Smooth muscle cell (in vitro differentiated cells): ENCODE results near the gene WWOX. TPM values are rescaled to one million over a fixed set of nuclear protein-coding genes. Genes with fewer than 3 reads are reported as not detected.

Source experiments
- DNase-seq: peaks from one replicate; lab custom pipeline; 2025; ENCODE audit not compliant: unreplicated experiment; lab: John Stamatoyannopoulos, UW
- H2AFZ ChIP-seq: fragments of 200-600 bp; sonication (generic); 2 replicates; pipeline ENCODE4 v1.6.0; 2016; ENCODE audit warnings: antibody characterized with exemption, low read depth, mild to moderate bottlenecking
- H3F3A ChIP-seq: fragments of 200-600 bp; sonication (generic); 2 replicates; pipeline ENCODE4 v1.6.0; 2017; ENCODE audit warnings: antibody characterized with exemption, low read depth
- H3K27ac ChIP-seq: fragments of 200-600 bp; sonication (generic); 2 replicates; pipeline ENCODE4 v1.5.1; 2016; ENCODE audit warnings: low read depth, mild to moderate bottlenecking
- H3K27me3 ChIP-seq: fragments of 200-600 bp; sonication (generic); 2 replicates; pipeline ENCODE4 v1.6.1; 2016; ENCODE audit warnings: low read depth, mild to moderate bottlenecking
- H3K36me3 ChIP-seq: fragments of 200-600 bp; sonication (generic); 2 replicates; pipeline ENCODE4 v1.5.1; 2016; ENCODE audit warnings: low read depth
- H3K4me1 ChIP-seq: fragments of 200-600 bp; sonication (generic); 2 replicates; pipeline ENCODE4 v1.5.1; 2016; ENCODE audit warnings: low read depth
- H3K4me2 ChIP-seq: fragments of 200-600 bp; sonication (generic); 2 replicates; pipeline ENCODE4 v1.6.0; 2016; ENCODE audit warnings: mild to moderate bottlenecking
- H3K4me3 ChIP-seq: fragments of 200-600 bp; sonication (generic); 2 replicates; pipeline ENCODE4 v1.5.1; 2016; ENCODE audit warnings: mild to moderate bottlenecking
- H3K79me2 ChIP-seq: fragments of 200-600 bp; sonication (generic); 2 replicates; pipeline ENCODE4 v1.6.0; 2016; ENCODE audit warnings: low read depth, mild to moderate bottlenecking
- H3K9ac ChIP-seq: fragments of 200-600 bp; sonication (generic); 2 replicates; pipeline ENCODE4 v1.6.0; 2016; ENCODE audit warnings: low read depth
- H3K9me3 ChIP-seq: fragments of 200-600 bp; sonication (generic); replicated peaks from 2 replicates; pipeline ENCODE4 v1.5.1; 2016; ENCODE audit warnings: low read depth
- H4K20me1 ChIP-seq: fragments of 200-600 bp; sonication (generic); 2 replicates; pipeline ENCODE4 v1.6.0; 2016; ENCODE audit warnings: low read depth
- WGBS: methylation state at CpG from one replicate; pipeline ENCODE4 v1.1.7; 2016; ENCODE audit warnings: low lambda C conversion rate; 5-methylcytosine and 5-hydroxymethylcytosine counted together
- polyA plus RNA-seq: library from polyadenylated mRNA; unstranded; fragments of >200 nt; fragmentation: Nextera tagmentation; extraction: Ambion mirVana; gene quantifications from 2 replicates; pipeline ENCODE4 v1.2.1, GENCODE V29; 2016
- total RNA-seq: library from RNA; depleted of rRNA; stranded (reverse); fragments of >200 nt; gene quantifications from 2 replicates; pipeline ENCODE4 v1.2.3, GENCODE V29; 2014
- TF ChIP-seq, protein P1 (sequence below): fragments of 200-600 bp; sonication (generic); IDR thresholded peaks from 2 replicates; pipeline ENCODE4 v1.5.1; 2017; ENCODE audit warnings: borderline replicate concordance, mild to moderate bottlenecking, antibody characterized with exemption; ENCODE audit not compliant: insufficient read depth, poor library complexity, severe bottlenecking

The WWOX gene
- total and polyA plus RNA-seq, 2 experiments from 2014 or later: 7.5 to 14.0 TPM

DNA sequence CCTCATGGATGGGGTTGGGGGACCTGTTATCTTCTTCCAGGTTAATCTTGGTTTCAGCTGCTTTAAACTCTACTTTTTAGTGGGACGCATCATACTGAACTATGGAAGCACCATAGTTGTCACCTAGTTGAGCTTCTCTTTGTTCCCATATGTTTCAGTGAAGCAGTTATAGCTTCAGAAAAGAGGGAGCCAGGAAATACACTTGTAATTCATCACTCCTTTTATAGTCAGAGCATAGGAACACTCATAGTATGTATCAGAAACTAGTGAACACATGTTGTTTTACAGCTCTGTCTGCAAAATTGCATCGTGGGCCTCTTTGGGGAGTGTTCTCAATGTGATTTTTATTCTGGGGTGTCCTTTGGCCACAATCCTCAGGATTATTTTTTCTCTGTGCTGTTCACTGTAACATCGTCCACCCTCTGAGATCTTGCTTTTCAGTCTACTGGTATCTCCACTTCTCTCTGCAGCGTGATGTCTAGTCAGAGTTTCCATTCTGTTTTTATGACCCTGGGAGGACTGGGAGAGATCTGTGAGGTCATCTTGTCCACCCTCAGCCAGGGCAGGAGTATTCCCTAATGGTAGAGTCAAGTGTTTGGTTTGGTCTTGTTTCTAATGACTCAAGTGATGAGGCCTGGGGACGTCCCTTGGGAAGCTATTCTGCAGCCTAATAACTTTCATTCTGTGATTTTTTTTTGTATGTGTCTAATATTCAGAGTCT, 585.4 kb downstream of the WWOX start:
- Histone ChIP-seq H3K27me3 (no peaks in the 10 kb centered on the region), H3F3A (peaks cover 26% of the 10 kb centered on the region), H3K4me2 (peak overlapping the region; percentile 56), H3K9me3 (no peaks in the 10 kb centered on the region), H3K4me1 (peaks cover 9% of the 10 kb centered on the region), H3K9ac (peak overlapping the region; percentile 74), H4K20me1 (no peaks in the 10 kb centered on the region), H3K4me3 (no peak overlapping the region), H3K36me3 (no peaks in the 10 kb centered on the region), H3K27ac (peak overlapping the region; percentile 93), H2AFZ (no peak overlapping the region), H3K79me2 (no peaks in the 10 kb centered on the region)
- WGBS: 40% methylated on average over 5 of the region's 5 CpGs
- DNase-seq: no peak
- TF ChIP-seq, protein P1, sequence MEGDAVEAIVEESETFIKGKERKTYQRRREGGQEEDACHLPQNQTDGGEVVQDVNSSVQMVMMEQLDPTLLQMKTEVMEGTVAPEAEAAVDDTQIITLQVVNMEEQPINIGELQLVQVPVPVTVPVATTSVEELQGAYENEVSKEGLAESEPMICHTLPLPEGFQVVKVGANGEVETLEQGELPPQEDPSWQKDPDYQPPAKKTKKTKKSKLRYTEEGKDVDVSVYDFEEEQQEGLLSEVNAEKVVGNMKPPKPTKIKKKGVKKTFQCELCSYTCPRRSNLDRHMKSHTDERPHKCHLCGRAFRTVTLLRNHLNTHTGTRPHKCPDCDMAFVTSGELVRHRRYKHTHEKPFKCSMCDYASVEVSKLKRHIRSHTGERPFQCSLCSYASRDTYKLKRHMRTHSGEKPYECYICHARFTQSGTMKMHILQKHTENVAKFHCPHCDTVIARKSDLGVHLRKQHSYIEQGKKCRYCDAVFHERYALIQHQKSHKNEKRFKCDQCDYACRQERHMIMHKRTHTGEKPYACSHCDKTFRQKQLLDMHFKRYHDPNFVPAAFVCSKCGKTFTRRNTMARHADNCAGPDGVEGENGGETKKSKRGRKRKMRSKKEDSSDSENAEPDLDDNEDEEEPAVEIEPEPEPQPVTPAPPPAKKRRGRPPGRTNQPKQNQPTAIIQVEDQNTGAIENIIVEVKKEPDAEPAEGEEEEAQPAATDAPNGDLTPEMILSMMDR: no peak

DNA sequence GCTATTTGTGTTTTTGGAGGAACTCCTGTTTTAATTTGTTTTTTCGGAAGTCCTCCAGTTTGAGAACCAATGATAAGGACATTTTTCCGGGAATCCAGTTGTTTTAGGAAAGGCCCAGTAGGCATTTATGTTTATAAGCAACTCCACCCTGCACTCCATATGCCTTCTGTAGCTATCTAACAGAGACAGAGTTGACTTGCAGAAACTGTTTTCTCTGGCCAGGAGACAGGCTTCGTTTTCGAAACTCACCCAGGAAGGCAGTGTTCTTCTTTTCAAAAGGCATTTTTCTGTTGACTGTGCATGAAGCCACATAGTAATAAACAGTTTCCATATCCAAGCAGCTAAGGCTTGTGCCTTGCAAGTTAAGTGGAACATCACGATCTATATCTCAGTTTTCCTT, 587.1 kb downstream of the WWOX start:
- no peaks in the 10 kb centered on the region for H4K20me1 ChIP-seq
- peaks cover 9% of the 10 kb centered on the region for H3K4me1 ChIP-seq
- TF ChIP-seq, protein P1: no peak
- 47% methylated on average over 5 of the region's 5 CpGs for WGBS
- H3K4me2 ChIP-seq: no peak overlapping the region
- no peak overlapping the region for H2AFZ ChIP-seq
- H3K27me3 ChIP-seq: no peaks in the 10 kb centered on the region
- DNase-seq: no peak
- no peak overlapping the region for H3K4me3 ChIP-seq
- peak overlapping the region; percentile 93 for H3K27ac ChIP-seq
- H3K36me3 ChIP-seq: no peaks in the 10 kb centered on the region
- no peaks in the 10 kb centered on the region for H3K9me3 ChIP-seq
- no peak overlapping the region for H3K9ac ChIP-seq
- H3K79me2 ChIP-seq: no peaks in the 10 kb centered on the region
- H3F3A ChIP-seq: peaks cover 26% of the 10 kb centered on the region

DNA sequence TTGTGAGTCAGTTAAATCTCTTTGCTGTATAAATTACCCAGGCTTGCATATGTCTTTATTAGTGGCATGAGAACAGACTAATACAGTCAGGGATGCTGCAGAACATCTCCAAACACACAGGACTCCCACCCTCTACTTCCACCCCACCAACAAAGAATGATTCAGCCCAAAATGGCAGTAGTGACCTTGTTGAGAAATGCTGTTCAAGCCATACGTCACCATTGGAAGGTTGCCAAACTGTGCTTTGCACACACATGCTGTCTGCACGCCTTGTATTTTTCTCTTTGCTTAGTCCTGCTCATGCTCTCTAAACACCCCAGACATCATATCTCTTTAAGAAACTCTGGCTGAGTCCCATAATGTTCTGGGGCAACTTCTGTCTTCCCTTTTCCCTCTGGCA, 589.6 kb downstream of the WWOX start:
- H2AFZ ChIP-seq: no peak overlapping the region
- no peaks in the 10 kb centered on the region for H3K36me3 ChIP-seq
- peaks cover 3% of the 10 kb centered on the region for H3K4me1 ChIP-seq
- peak overlapping the region; percentile 14 for H3K4me2 ChIP-seq
- peaks cover 20% of the 10 kb centered on the region for H3F3A ChIP-seq
- no peak overlapping the region for H3K4me3 ChIP-seq
- H3K9me3 ChIP-seq: no peaks in the 10 kb centered on the region
- no peak overlapping the region for H3K9ac ChIP-seq
- H4K20me1 ChIP-seq: no peaks in the 10 kb centered on the region
- no peaks in the 10 kb centered on the region for H3K79me2 ChIP-seq
- peak; percentile 17 for DNase-seq
- peak overlapping the region; percentile 49 for H3K27ac ChIP-seq
- no peaks in the 10 kb centered on the region for H3K27me3 ChIP-seq
- TF ChIP-seq, protein P1: no peak
- 16% methylated on average over 2 of the region's 2 CpGs for WGBS

DNA sequence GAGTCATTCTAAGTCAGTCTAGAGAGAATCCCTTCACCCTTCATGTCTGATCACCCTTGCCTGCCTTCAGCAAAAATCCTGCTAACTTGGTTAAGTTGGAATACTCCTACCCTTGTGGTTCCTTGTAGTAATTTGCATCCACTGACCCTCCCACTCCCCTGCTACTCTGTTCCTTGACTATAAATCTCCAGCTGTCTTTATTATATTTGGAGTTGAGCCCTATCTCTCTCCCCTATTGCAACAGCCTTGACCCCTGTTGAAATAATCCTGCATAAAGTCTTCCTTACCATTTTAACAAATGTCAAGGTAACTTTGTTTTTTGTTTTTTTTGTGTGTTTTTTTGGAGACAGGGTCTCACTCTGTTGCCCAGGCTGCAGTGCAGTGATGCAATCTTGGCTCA, 590.1 kb downstream of the WWOX start:
- H3K9me3 ChIP-seq: no peaks in the 10 kb centered on the region
- H3K79me2 ChIP-seq: no peaks in the 10 kb centered on the region
- H3K4me3 ChIP-seq: no peak overlapping the region
- no peaks in the 10 kb centered on the region for H3K27me3 ChIP-seq
- no peak overlapping the region for H2AFZ ChIP-seq
- no peak overlapping the region for H3K9ac ChIP-seq
- H3K27ac ChIP-seq: peak overlapping the region; percentile 49
- no peaks in the 10 kb centered on the region for H4K20me1 ChIP-seq
- TF ChIP-seq, protein P1: no peak
- no peak for DNase-seq
- peak overlapping the region; percentile 14 for H3K4me2 ChIP-seq
- peaks cover 2% of the 10 kb centered on the region for H3K4me1 ChIP-seq
- peaks cover 16% of the 10 kb centered on the region for H3F3A ChIP-seq
- H3K36me3 ChIP-seq: no peaks in the 10 kb centered on the region
